HepG2 (cell line): Measurements from ENCODE around the gene SMIM41.
"Not testable (repeated sequence)": the region's sequence is repeated elsewhere in the genome, so short reads cannot be mapped to it uniquely, and the experiment has no call there.

ENCODE experiments used
- ARNT ChIP-seq: fragments of 450-650 bp; IDR thresholded peaks from 2 replicates; pipeline ENCODE4 v1.6.1; 2017
- ATF5 ChIP-seq: sonication (generic); formaldehyde crosslinking; IDR thresholded peaks from 2 replicates; pipeline ENCODE4 v1.4.0; 2020; ENCODE audit warnings: mild to moderate bottlenecking, low read depth, missing genetic modification reagents
- CTCF ChIP-seq: sonication (generic); formaldehyde crosslinking; IDR thresholded peaks from 2 replicates; pipeline ENCODE4 v1.5.0; 2020; ENCODE audit warnings: mild to moderate bottlenecking, missing genetic modification reagents, moderate library complexity
- DR1 ChIP-seq: sonication (generic); formaldehyde crosslinking; IDR thresholded peaks from 2 replicates; pipeline ENCODE4 v1.8.0; 2021; ENCODE audit warnings: mild to moderate bottlenecking, missing genetic modification reagents, inconsistent platforms
- NFE2L1 ChIP-seq: sonication (generic); formaldehyde crosslinking; IDR thresholded peaks from 2 replicates; pipeline ENCODE4 v1.4.0; 2020; ENCODE audit warnings: missing genetic modification reagents, mild to moderate bottlenecking, borderline replicate concordance
- PBX3 ChIP-seq: sonication (generic); formaldehyde crosslinking; IDR thresholded peaks from 2 replicates; pipeline ENCODE4 v1.8.1; 2023; ENCODE audit warnings: missing genetic modification reagents, inconsistent platforms, borderline replicate concordance
- RBFOX2 ChIP-seq: fragments of 200-400 bp; formaldehyde crosslinking; IDR thresholded peaks from 2 replicates; pipeline ENCODE4 v1.6.1; 2017; ENCODE audit warnings: low read depth, mild to moderate bottlenecking, low read length
- RFX5 ChIP-seq: IDR thresholded peaks from 2 replicates; pipeline ENCODE4 v1.6.1; 2011; ENCODE audit warnings: low read depth, low read length, improper control_type of control experiment
- SETDB1 ChIP-seq: sonication (generic); formaldehyde crosslinking; IDR thresholded peaks from 2 replicates; pipeline ENCODE4 v1.5.1; 2020; ENCODE audit warnings: missing genetic modification reagents, mild to moderate bottlenecking, borderline replicate concordance
- SMAD9 ChIP-seq: sonication (generic); formaldehyde crosslinking; IDR thresholded peaks from 2 replicates; pipeline ENCODE4 v1.5.1; 2020; ENCODE audit warnings: mild to moderate bottlenecking, missing genetic modification reagents
- ZNF3 ChIP-seq: IDR thresholded peaks from 2 replicates; pipeline ENCODE4 v1.7.0; 2017; ENCODE audit warnings: inconsistent platforms
- ZNF639 ChIP-seq: conservative IDR thresholded peaks from 2 replicates; pipeline ENCODE4 v1.6.1; 2018; ENCODE audit warnings: missing genetic modification reagents

- TF ChIP-seq ZNF639 (CRISPR knock-in tag); RFX5; RBFOX2; SETDB1; CTCF (CRISPR knock-in tag); PBX3 (CRISPR knock-in tag); SMAD9 (CRISPR knock-in tag); NFE2L1; ARNT; DR1; ZNF3 (CRISPR knock-in tag); ATF5 (CRISPR knock-in tag): not testable (repeated sequence)
Measured at GRCh38 chr12:52117806-52118475, 38.4 kb downstream of the SMIM41 start.
